Mesenchymal stem cell (in vitro differentiated cells and primary cell): ENCODE data around the gene RMI2.

Experiments used
- DNase-seq: peaks from one replicate; pipeline ENCODE4 v3.0.0-alpha.2; 2013
- H2AFZ ChIP-seq: one replicate; pipeline ENCODE4 v1.6.1; 2013; ENCODE audit warnings: low read depth, mild to moderate bottlenecking, control low read depth, inconsistent platforms, low read length, moderate library complexity
- H2AK5ac ChIP-seq: 2 replicates; pipeline ENCODE4 v1.6.1; 2013; ENCODE audit warnings: low read length, moderate library complexity, mild to moderate bottlenecking, inconsistent platforms; ENCODE audit not compliant: severe bottlenecking
- H2BK120ac ChIP-seq: one replicate; pipeline ENCODE4 v1.6.1; 2013; ENCODE audit warnings: low read depth, mild to moderate bottlenecking, inconsistent platforms, low read length, moderate library complexity
- H2BK12ac ChIP-seq, 2 experiments: one replicate each; pipeline ENCODE4 v1.6.1; 2013; ENCODE audit warnings: inconsistent platforms in 2 of 2, low read length in 2 of 2, mild to moderate bottlenecking in 2 of 2, moderate library complexity in 2 of 2, control low read depth in 1 of 2
- H2BK15ac ChIP-seq: one replicate; pipeline ENCODE4 v1.6.1; 2013; ENCODE audit warnings: mild to moderate bottlenecking, low read depth, inconsistent platforms; ENCODE audit not compliant: poor library complexity, severe bottlenecking
- H2BK5ac ChIP-seq: 2 replicates; pipeline ENCODE4 v1.6.1; 2013; ENCODE audit warnings: low read depth, mild to moderate bottlenecking, low read length, control low read depth, inconsistent platforms; ENCODE audit not compliant: poor library complexity, severe bottlenecking
- H3K14ac ChIP-seq, 2 experiments: one replicate each; pipeline ENCODE4 v1.6.1; 2013; ENCODE audit warnings: inconsistent platforms in 2 of 2, low read length in 2 of 2, control low read depth in 1 of 2, mild to moderate bottlenecking in 1 of 2, moderate library complexity in 1 of 2
- H3K18ac ChIP-seq, 2 experiments: one replicate each; pipeline ENCODE4 v1.6.1; 2013; ENCODE audit warnings: inconsistent platforms in 2 of 2, low read length in 2 of 2, control low read depth in 1 of 2, low read depth in 1 of 2, mild to moderate bottlenecking in 1 of 2
- H3K23ac ChIP-seq, 2 experiments: one replicate each; pipeline ENCODE4 v1.6.1; 2013; ENCODE audit warnings: inconsistent platforms in 2 of 2, low read length in 2 of 2, mild to moderate bottlenecking in 2 of 2, moderate library complexity in 2 of 2, control low read depth in 1 of 2
- H3K27ac ChIP-seq: 2 replicates; pipeline ENCODE4 v1.5.1; 2013; ENCODE audit warnings: mild to moderate bottlenecking, moderate library complexity, low read length, control low read depth, inconsistent platforms; ENCODE audit not compliant: poor library complexity, severe bottlenecking
- H3K27me3 ChIP-seq, 2 experiments: 2 replicates each; pipeline versions ENCODE4 v1.6.1 to v1.7.0; 2013; ENCODE audit warnings: low read length in 2 of 2, mild to moderate bottlenecking in 2 of 2, moderate library complexity in 2 of 2, control low read depth in 1 of 2, inconsistent platforms in 1 of 2; ENCODE audit not compliant: control insufficient read depth in 1 of 2, insufficient read depth in 1 of 2
- H3K36me3 ChIP-seq, 2 experiments: 2 replicates each; pipeline versions ENCODE4 v1.6.1 to v1.7.0; 2013; ENCODE audit warnings: low read length in 2 of 2, control low read depth in 1 of 2, inconsistent platforms in 1 of 2, low read depth in 1 of 2, mild to moderate bottlenecking in 1 of 2; ENCODE audit not compliant: insufficient read depth in 2 of 2, control insufficient read depth in 1 of 2
- H3K4ac ChIP-seq, 2 experiments: one replicate each; pipeline ENCODE4 v1.6.1; 2013; ENCODE audit warnings: inconsistent platforms in 2 of 2, low read length in 2 of 2, mild to moderate bottlenecking in 2 of 2, moderate library complexity in 2 of 2, control low read depth in 1 of 2, low read depth in 1 of 2
- H3K4me1 ChIP-seq: 2 replicates; pipeline ENCODE4 v1.6.1; 2013; ENCODE audit warnings: low read depth, low read length, control low read depth; ENCODE audit not compliant: control insufficient read depth, insufficient read depth
- H3K4me2 ChIP-seq: 2 replicates; pipeline ENCODE4 v1.6.1; 2013; ENCODE audit warnings: low read length, mild to moderate bottlenecking, inconsistent platforms; ENCODE audit not compliant: poor library complexity, severe bottlenecking
- H3K4me3 ChIP-seq, 2 experiments: 2 replicates each; pipeline versions ENCODE4 v1.5.1 to v1.7.0; 2013; ENCODE audit warnings: low read length in 2 of 2, mild to moderate bottlenecking in 2 of 2, control low read depth in 1 of 2, low read depth in 1 of 2; ENCODE audit not compliant: insufficient read depth in 1 of 2
- H3K79me1 ChIP-seq: replicated peaks from 2 replicates; pipeline ENCODE4 v1.6.1; 2013; ENCODE audit warnings: mild to moderate bottlenecking, control low read depth, low read length, inconsistent platforms; ENCODE audit not compliant: poor library complexity, severe bottlenecking
- H3K9ac ChIP-seq: 2 replicates; pipeline ENCODE4 v1.7.0; 2013; ENCODE audit warnings: mild to moderate bottlenecking, low read length, moderate library complexity
- H3K9me3 ChIP-seq: 2 replicates; pipeline ENCODE4 v1.7.0; 2013; ENCODE audit warnings: mild to moderate bottlenecking, low read length; ENCODE audit not compliant: control insufficient read depth
- H4K8ac ChIP-seq: one replicate; pipeline ENCODE4 v1.6.1; 2013; ENCODE audit warnings: inconsistent platforms, mild to moderate bottlenecking, low read length, moderate library complexity
- H4K91ac ChIP-seq: one replicate; pipeline ENCODE4 v1.6.1; 2013; ENCODE audit warnings: mild to moderate bottlenecking, low read length, inconsistent platforms
- WGBS: methylation state at CpG from one replicate; pipeline ENCODE4 v1.1.7; 2013; ENCODE audit warnings: mixed read lengths; 5-methylcytosine and 5-hydroxymethylcytosine counted together

The RMI2 gene

GRCh38 chr16:11350519-11350918, 5.3 kb downstream of the RMI2 start:
- Histone ChIP-seq H2BK120ac (no peak overlapping the region), H3K14ac (no peak overlapping the region), H3K27ac (no peak overlapping the region), H3K4me2 (no peak overlapping the region), H2BK15ac (no peak overlapping the region), H3K79me1 (peaks cover 25% of the 10 kb centered on the region), H3K4me1 (peaks cover 12% of the 10 kb centered on the region), H3K4ac (no peak overlapping the region), H2AFZ (no peak overlapping the region), H3K36me3 (no peaks in the 10 kb centered on the region), H2BK5ac (no peak overlapping the region), H3K23ac (no peak overlapping the region), H4K8ac (no peak overlapping the region), H3K4me3 (peak overlapping the region in 1 of 2 experiments; percentile 59), H3K27me3 (no peaks in the 10 kb centered on the region), H4K91ac (no peak overlapping the region), H3K9me3 (no peaks in the 10 kb centered on the region), H3K18ac (no peak overlapping the region), H3K9ac (peak overlapping the region; percentile 82), H2AK5ac (no peak overlapping the region), H2BK12ac (no peak overlapping the region)
- no peak for DNase-seq
- 58% methylated on average over 4 of the region's 5 CpGs for WGBS

GRCh38 chr16:11350921-11351335, 5.7 kb downstream of the RMI2 start:
- H4K8ac ChIP-seq: peak overlapping the region; percentile 78
- no peak overlapping the region for H3K23ac ChIP-seq
- no peak overlapping the region for H2BK15ac ChIP-seq
- peak overlapping the region; percentile 65 to 66 for H3K18ac ChIP-seq
- H3K9me3 ChIP-seq: no peaks in the 10 kb centered on the region
- no peak overlapping the region for H3K14ac ChIP-seq
- H2BK120ac ChIP-seq: peak overlapping the region; percentile 50
- H2AFZ ChIP-seq: no peak overlapping the region
- H3K4me1 ChIP-seq: peaks cover 9% of the 10 kb centered on the region
- no peak overlapping the region for H2AK5ac ChIP-seq
- H3K4me2 ChIP-seq: no peak overlapping the region
- peak overlapping the region in 1 of 2 experiments; percentile 20 for H3K4ac ChIP-seq
- H3K79me1 ChIP-seq: peaks cover 24% of the 10 kb centered on the region
- H3K27me3 ChIP-seq: no peaks in the 10 kb centered on the region
- H3K9ac ChIP-seq: peak overlapping the region; percentile 82
- H3K36me3 ChIP-seq: no peaks in the 10 kb centered on the region
- peak overlapping the region; percentile 70 for H4K91ac ChIP-seq
- peak overlapping the region in 1 of 2 experiments; percentile 65 for H2BK12ac ChIP-seq
- peak overlapping the region in 1 of 2 experiments; percentile 59 for H3K4me3 ChIP-seq
- no peak overlapping the region for H2BK5ac ChIP-seq
- WGBS: 29% methylated on average over 5 of the region's 8 CpGs
- peak; percentile 73 for DNase-seq
- H3K27ac ChIP-seq: no peak overlapping the region

GRCh38 chr16:11353158-11353557, 7.9 kb downstream of the RMI2 start:
- Histone ChIP-seq H3K27ac (no peak overlapping the region), H2BK120ac (no peak overlapping the region), H2BK12ac (no peak overlapping the region), H3K9me3 (no peaks in the 10 kb centered on the region), H2BK5ac (no peak overlapping the region), H3K27me3 (no peaks in the 10 kb centered on the region), H2BK15ac (no peak overlapping the region), H3K4ac (no peak overlapping the region), H2AK5ac (peak overlapping the region; percentile 52), H3K23ac (no peak overlapping the region), H3K4me2 (no peak overlapping the region), H3K4me3 (no peak overlapping the region), H3K36me3 (no peaks in the 10 kb centered on the region), H4K91ac (no peak overlapping the region), H4K8ac (no peak overlapping the region), H3K14ac (no peak overlapping the region), H3K79me1 (peaks cover 15% of the 10 kb centered on the region), H2AFZ (no peak overlapping the region), H3K9ac (no peak overlapping the region), H3K18ac (no peak overlapping the region), H3K4me1 (peaks cover 18% of the 10 kb centered on the region)
- no peak for DNase-seq
- 73% methylated on average over 4 of the region's 4 CpGs for WGBS

GRCh38 chr16:11354407-11354732, 9.1 kb downstream of the RMI2 start:
- H3K79me1 ChIP-seq: peaks cover 6% of the 10 kb centered on the region
- H3K4me3 ChIP-seq: no peak overlapping the region
- no peak overlapping the region for H4K8ac ChIP-seq
- H2BK5ac ChIP-seq: no peak overlapping the region
- no peak overlapping the region for H2BK15ac ChIP-seq
- H3K23ac ChIP-seq: no peak overlapping the region
- H2AK5ac ChIP-seq: peak overlapping the region; percentile 59
- no peak overlapping the region for H3K4ac ChIP-seq
- no peaks in the 10 kb centered on the region for H3K36me3 ChIP-seq
- peak overlapping the region in 1 of 2 experiments; percentile 33 for H2BK12ac ChIP-seq
- no peak overlapping the region for H3K14ac ChIP-seq
- H3K4me2 ChIP-seq: no peak overlapping the region
- H3K4me1 ChIP-seq: peaks cover 25% of the 10 kb centered on the region
- H2AFZ ChIP-seq: no peak overlapping the region
- WGBS: 88% methylated on average over 3 of the region's 5 CpGs
- H3K27me3 ChIP-seq: no peaks in the 10 kb centered on the region
- no peak overlapping the region for H3K9ac ChIP-seq
- H3K18ac ChIP-seq: no peak overlapping the region
- no peak overlapping the region for H3K27ac ChIP-seq
- H3K9me3 ChIP-seq: no peaks in the 10 kb centered on the region
- H2BK120ac ChIP-seq: no peak overlapping the region
- no peak for DNase-seq
- no peak overlapping the region for H4K91ac ChIP-seq
